Liver (tissue), 3 donors: ENCODE data around the gene TOR3A.

Experiments
- GABPA ChIP-seq, 2 donors: IDR thresholded peaks in 1 of 2; conservative IDR thresholded peaks in 1 of 2; 2 replicates each; pipeline ENCODE4 v1.6.1; 2016; ENCODE audit warnings: antibody characterized with exemption in 2 of 2, mild to moderate bottlenecking in 1 of 2, moderate library complexity in 1 of 2
- JUND ChIP-seq, 2 donors: IDR thresholded peaks; 2 replicates each; pipeline ENCODE4 v1.6.1; 2016; ENCODE audit warnings: antibody characterized with exemption in 2 of 2
- RAD21 ChIP-seq, 2 donors: IDR thresholded peaks; 2 replicates each; pipeline ENCODE4 v1.6.1; 2016; ENCODE audit warnings: antibody characterized with exemption in 2 of 2, mild to moderate bottlenecking in 2 of 2
- SP1 ChIP-seq: IDR thresholded peaks from 2 replicates; pipeline ENCODE4 v1.6.1; 2018; ENCODE audit warnings: antibody characterized with exemption, mild to moderate bottlenecking
- YY1 ChIP-seq: IDR thresholded peaks from 2 replicates; pipeline ENCODE4 v1.6.1; 2016; ENCODE audit warnings: antibody characterized with exemption, mild to moderate bottlenecking
- TF ChIP-seq, protein P1 (sequence below): fragments of 150-350 bp; IDR thresholded peaks from 2 replicates; pipeline ENCODE4 v1.5.1; 2017; ENCODE audit warnings: improper control_type of control experiment, low read depth, low read length; ENCODE audit not compliant: missing input control
- TF ChIP-seq, protein P2 (sequence below): IDR thresholded peaks from 2 replicates; pipeline ENCODE4 v1.6.1; 2016; ENCODE audit warnings: antibody characterized with exemption
- TF ChIP-seq, protein P3 (sequence below): IDR thresholded peaks from 2 replicates; pipeline ENCODE4 v1.6.1; 2016; ENCODE audit warnings: antibody characterized with exemption
- TF ChIP-seq, protein P4 (sequence below): IDR thresholded peaks from 2 replicates; pipeline ENCODE4 v1.6.1; 2016; ENCODE audit warnings: antibody characterized with exemption, mild to moderate bottlenecking
- donor health status: healthy.
- donor health status: healthy.

DNA sequence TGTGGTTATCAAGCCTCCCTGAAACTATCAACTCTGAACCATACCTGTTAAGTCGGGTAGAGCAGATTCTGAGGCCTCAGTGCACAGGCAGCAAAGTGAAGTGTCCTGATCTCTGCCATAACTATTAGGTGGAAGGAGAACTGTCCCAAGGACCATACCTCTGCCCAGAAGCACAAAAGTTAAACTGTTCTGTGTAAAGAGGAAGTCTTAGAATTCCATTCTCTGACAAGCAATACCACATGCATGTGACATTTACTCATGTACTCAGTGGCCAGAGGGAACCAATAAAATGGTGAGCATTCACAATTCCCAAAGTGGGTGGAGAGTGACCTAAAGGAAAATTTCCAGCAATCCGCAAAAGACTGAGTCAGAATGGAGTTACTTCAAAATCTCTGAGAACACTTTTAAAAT lies 61.0 kb downstream of the TOR3A start:
- TF ChIP-seq, protein P1, sequence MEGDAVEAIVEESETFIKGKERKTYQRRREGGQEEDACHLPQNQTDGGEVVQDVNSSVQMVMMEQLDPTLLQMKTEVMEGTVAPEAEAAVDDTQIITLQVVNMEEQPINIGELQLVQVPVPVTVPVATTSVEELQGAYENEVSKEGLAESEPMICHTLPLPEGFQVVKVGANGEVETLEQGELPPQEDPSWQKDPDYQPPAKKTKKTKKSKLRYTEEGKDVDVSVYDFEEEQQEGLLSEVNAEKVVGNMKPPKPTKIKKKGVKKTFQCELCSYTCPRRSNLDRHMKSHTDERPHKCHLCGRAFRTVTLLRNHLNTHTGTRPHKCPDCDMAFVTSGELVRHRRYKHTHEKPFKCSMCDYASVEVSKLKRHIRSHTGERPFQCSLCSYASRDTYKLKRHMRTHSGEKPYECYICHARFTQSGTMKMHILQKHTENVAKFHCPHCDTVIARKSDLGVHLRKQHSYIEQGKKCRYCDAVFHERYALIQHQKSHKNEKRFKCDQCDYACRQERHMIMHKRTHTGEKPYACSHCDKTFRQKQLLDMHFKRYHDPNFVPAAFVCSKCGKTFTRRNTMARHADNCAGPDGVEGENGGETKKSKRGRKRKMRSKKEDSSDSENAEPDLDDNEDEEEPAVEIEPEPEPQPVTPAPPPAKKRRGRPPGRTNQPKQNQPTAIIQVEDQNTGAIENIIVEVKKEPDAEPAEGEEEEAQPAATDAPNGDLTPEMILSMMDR: no peak
- TF ChIP-seq, protein P2, sequence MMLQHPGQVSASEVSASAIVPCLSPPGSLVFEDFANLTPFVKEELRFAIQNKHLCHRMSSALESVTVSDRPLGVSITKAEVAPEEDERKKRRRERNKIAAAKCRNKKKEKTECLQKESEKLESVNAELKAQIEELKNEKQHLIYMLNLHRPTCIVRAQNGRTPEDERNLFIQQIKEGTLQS: no peak
- TF ChIP-seq JUND (IDR thresholded peaks at IDR 0.05) (no peak), RAD21 (IDR thresholded peaks at IDR 0.05) (no peak), YY1 (no peak), GABPA (IDR thresholded peaks at IDR 0.05 in 1 of 2, conservative IDR thresholded peaks at IDR 0.05 in 1 of 2) (no peak), SP1 (no peak)
- TF ChIP-seq, protein P3, sequence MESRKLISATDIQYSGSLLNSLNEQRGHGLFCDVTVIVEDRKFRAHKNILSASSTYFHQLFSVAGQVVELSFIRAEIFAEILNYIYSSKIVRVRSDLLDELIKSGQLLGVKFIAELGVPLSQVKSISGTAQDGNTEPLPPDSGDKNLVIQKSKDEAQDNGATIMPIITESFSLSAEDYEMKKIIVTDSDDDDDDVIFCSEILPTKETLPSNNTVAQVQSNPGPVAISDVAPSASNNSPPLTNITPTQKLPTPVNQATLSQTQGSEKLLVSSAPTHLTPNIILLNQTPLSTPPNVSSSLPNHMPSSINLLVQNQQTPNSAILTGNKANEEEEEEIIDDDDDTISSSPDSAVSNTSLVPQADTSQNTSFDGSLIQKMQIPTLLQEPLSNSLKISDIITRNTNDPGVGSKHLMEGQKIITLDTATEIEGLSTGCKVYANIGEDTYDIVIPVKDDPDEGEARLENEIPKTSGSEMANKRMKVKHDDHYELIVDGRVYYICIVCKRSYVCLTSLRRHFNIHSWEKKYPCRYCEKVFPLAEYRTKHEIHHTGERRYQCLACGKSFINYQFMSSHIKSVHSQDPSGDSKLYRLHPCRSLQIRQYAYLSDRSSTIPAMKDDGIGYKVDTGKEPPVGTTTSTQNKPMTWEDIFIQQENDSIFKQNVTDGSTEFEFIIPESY: no peak
- TF ChIP-seq, protein P4, sequence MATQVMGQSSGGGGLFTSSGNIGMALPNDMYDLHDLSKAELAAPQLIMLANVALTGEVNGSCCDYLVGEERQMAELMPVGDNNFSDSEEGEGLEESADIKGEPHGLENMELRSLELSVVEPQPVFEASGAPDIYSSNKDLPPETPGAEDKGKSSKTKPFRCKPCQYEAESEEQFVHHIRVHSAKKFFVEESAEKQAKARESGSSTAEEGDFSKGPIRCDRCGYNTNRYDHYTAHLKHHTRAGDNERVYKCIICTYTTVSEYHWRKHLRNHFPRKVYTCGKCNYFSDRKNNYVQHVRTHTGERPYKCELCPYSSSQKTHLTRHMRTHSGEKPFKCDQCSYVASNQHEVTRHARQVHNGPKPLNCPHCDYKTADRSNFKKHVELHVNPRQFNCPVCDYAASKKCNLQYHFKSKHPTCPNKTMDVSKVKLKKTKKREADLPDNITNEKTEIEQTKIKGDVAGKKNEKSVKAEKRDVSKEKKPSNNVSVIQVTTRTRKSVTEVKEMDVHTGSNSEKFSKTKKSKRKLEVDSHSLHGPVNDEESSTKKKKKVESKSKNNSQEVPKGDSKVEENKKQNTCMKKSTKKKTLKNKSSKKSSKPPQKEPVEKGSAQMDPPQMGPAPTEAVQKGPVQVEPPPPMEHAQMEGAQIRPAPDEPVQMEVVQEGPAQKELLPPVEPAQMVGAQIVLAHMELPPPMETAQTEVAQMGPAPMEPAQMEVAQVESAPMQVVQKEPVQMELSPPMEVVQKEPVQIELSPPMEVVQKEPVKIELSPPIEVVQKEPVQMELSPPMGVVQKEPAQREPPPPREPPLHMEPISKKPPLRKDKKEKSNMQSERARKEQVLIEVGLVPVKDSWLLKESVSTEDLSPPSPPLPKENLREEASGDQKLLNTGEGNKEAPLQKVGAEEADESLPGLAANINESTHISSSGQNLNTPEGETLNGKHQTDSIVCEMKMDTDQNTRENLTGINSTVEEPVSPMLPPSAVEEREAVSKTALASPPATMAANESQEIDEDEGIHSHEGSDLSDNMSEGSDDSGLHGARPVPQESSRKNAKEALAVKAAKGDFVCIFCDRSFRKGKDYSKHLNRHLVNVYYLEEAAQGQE: no peak
